ENCODE results near the gene CADM2.

DNA sequence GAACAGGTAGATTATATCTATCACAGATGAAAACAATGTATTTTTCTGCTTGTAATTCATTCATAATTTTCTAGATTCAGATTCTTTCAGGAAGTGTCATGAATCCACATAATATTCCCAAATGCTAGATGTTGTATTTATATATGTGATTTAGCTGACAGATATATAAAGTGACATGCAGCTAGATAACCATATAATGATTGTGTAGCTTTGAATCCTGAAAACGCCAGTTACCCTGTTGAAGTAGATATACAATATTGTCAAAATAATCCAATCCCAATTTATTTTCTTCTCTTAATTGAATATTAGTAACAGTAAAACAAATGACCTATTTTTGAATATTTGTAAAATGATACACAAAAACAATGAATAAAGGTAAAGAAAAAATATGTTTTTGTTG is 738.4 kb downstream of the CADM2 start:
- TF ChIP-seq POLR2AphosphoS5 (IDR thresholded peaks at IDR 0.05; ENCODE audit: low read depth, low read length) (no peak), POLR2A (IDR thresholded peaks at IDR 0.05; ENCODE audit: low read depth, low read length) (no peak)

All from GM12892 (cell line).